ENCODE measurements around the gene OR10H4. TPM values are rescaled to one million over a fixed set of nuclear protein-coding genes. Genes with fewer than 3 reads are reported as not detected.

OR10H4 gene
- total RNA-seq, 1 experiment from 2014 or later: not detected

DNA sequence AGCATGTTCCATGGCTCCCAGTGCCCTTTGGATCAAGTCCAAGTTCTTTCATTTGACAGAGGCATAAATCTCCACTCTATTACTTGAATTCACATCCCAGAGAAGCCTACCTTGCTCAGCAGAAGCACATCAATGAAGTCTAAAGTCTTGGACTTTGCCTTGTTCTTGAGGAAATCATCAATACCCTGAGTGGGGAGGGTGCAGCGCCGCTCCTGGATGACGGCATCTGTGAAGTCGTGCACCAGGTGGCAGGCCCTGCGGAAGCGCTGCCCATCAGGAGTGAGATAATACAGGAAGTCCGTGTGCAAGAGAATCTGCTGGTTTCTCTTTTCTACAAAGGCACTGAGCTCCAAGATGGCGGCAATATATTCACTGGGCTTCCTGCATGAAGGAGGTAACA is 25.1 kb upstream of the OR10H4 start:
- H3K4me3 Mint-ChIP-seq: no peak overlapping the region
- H3K36me3 Mint-ChIP-seq: peaks cover 42% of the 10 kb centered on the region
- CTCF ChIA-PET: interaction anchor here (0.6 kb wide), 1 partner anchor 150 kb away, joined by 5 read pairs; no protein-coding TSS in a partner anchor
- TF ChIP-seq, protein P1, sequence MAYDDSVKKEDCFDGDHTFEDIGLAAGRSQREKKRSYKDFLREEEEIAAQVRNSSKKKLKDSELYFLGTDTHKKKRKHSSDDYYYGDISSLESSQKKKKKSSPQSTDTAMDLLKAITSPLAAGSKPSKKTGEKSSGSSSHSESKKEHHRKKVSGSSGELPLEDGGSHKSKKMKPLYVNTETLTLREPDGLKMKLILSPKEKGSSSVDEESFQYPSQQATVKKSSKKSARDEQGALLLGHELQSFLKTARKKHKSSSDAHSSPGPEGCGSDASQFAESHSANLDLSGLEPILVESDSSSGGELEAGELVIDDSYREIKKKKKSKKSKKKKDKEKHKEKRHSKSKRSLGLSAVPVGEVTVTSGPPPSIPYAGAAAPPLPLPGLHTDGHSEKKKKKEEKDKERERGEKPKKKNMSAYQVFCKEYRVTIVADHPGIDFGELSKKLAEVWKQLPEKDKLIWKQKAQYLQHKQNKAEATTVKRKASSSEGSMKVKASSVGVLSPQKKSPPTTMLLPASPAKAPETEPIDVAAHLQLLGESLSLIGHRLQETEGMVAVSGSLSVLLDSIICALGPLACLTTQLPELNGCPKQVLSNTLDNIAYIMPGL (CRISPR knock-in tag; IDR thresholded peaks at IDR 0.05): no peak
- TF ChIP-seq, protein P2, sequence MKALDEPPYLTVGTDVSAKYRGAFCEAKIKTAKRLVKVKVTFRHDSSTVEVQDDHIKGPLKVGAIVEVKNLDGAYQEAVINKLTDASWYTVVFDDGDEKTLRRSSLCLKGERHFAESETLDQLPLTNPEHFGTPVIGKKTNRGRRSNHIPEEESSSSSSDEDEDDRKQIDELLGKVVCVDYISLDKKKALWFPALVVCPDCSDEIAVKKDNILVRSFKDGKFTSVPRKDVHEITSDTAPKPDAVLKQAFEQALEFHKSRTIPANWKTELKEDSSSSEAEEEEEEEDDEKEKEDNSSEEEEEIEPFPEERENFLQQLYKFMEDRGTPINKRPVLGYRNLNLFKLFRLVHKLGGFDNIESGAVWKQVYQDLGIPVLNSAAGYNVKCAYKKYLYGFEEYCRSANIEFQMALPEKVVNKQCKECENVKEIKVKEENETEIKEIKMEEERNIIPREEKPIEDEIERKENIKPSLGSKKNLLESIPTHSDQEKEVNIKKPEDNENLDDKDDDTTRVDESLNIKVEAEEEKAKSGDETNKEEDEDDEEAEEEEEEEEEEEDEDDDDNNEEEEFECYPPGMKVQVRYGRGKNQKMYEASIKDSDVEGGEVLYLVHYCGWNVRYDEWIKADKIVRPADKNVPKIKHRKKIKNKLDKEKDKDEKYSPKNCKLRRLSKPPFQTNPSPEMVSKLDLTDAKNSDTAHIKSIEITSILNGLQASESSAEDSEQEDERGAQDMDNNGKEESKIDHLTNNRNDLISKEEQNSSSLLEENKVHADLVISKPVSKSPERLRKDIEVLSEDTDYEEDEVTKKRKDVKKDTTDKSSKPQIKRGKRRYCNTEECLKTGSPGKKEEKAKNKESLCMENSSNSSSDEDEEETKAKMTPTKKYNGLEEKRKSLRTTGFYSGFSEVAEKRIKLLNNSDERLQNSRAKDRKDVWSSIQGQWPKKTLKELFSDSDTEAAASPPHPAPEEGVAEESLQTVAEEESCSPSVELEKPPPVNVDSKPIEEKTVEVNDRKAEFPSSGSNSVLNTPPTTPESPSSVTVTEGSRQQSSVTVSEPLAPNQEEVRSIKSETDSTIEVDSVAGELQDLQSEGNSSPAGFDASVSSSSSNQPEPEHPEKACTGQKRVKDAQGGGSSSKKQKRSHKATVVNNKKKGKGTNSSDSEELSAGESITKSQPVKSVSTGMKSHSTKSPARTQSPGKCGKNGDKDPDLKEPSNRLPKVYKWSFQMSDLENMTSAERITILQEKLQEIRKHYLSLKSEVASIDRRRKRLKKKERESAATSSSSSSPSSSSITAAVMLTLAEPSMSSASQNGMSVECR (CRISPR knock-in tag; IDR thresholded peaks at IDR 0.05; ENCODE audit: borderline replicate concordance): no peak
- TF ChIP-seq, protein P3, sequence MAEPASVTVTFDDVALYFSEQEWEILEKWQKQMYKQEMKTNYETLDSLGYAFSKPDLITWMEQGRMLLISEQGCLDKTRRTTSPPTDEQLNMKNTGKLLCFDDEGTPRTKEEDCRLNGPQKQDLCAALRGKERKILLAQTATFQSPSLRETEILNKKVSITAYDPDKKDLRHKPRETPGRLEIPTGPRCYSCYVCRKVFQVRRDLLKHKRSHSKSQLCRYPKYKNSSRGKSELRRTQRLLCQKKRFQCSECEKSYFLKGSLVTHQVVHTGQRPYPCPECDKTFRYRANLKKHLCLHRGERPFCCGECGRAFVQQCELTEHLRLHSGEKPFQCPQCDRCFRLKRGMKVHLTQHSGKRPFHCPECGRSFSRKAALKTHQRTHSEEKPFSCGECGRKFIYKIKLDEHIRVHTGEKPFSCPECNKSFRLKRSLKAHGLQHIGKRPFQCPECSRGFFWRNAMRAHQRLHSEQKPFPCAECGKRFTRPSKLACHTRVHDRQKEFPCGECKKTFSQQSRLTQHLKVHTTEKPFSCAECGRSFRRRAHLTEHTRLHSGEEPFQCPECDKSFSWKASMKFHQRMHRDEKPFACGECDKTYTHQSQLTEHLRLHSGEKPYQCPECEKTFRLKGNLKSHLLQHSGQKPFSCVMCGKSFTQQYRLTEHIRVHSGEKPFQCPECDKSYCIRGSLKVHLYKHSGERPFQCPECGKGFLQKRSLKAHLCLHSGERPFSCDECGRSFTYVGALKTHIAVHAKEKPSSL (CRISPR knock-in tag; conservative IDR thresholded peaks at IDR 0.05): no peak
- TF ChIP-seq, protein P4, sequence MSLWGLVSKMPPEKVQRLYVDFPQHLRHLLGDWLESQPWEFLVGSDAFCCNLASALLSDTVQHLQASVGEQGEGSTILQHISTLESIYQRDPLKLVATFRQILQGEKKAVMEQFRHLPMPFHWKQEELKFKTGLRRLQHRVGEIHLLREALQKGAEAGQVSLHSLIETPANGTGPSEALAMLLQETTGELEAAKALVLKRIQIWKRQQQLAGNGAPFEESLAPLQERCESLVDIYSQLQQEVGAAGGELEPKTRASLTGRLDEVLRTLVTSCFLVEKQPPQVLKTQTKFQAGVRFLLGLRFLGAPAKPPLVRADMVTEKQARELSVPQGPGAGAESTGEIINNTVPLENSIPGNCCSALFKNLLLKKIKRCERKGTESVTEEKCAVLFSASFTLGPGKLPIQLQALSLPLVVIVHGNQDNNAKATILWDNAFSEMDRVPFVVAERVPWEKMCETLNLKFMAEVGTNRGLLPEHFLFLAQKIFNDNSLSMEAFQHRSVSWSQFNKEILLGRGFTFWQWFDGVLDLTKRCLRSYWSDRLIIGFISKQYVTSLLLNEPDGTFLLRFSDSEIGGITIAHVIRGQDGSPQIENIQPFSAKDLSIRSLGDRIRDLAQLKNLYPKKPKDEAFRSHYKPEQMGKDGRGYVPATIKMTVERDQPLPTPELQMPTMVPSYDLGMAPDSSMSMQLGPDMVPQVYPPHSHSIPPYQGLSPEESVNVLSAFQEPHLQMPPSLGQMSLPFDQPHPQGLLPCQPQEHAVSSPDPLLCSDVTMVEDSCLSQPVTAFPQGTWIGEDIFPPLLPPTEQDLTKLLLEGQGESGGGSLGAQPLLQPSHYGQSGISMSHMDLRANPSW (CRISPR knock-in tag; conservative IDR thresholded peaks at IDR 0.05; ENCODE audit: low read depth): no peak
- no peak for TF ChIP-seq GABPB1 (CRISPR knock-in tag; IDR thresholded peaks at IDR 0.05)
- TF ChIP-seq, protein P5, sequence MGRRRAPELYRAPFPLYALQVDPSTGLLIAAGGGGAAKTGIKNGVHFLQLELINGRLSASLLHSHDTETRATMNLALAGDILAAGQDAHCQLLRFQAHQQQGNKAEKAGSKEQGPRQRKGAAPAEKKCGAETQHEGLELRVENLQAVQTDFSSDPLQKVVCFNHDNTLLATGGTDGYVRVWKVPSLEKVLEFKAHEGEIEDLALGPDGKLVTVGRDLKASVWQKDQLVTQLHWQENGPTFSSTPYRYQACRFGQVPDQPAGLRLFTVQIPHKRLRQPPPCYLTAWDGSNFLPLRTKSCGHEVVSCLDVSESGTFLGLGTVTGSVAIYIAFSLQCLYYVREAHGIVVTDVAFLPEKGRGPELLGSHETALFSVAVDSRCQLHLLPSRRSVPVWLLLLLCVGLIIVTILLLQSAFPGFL (CRISPR knock-in tag; IDR thresholded peaks at IDR 0.05; ENCODE audit: borderline replicate concordance): no peak
- TF ChIP-seq, protein P6, sequence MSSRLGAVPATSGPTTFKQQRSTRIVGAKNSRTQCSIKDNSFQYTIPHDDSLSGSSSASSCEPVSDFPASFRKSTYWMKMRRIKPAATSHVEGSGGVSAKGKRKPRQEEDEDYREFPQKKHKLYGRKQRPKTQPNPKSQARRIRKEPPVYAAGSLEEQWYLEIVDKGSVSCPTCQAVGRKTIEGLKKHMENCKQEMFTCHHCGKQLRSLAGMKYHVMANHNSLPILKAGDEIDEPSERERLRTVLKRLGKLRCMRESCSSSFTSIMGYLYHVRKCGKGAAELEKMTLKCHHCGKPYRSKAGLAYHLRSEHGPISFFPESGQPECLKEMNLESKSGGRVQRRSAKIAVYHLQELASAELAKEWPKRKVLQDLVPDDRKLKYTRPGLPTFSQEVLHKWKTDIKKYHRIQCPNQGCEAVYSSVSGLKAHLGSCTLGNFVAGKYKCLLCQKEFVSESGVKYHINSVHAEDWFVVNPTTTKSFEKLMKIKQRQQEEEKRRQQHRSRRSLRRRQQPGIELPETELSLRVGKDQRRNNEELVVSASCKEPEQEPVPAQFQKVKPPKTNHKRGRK (CRISPR knock-in tag; IDR thresholded peaks at IDR 0.05; ENCODE audit: borderline replicate concordance): no peak
- TF ChIP-seq ZBTB21 (CRISPR knock-in tag; IDR thresholded peaks at IDR 0.05; ENCODE audit: borderline replicate concordance): no peak
- TF ChIP-seq ZNF232 (CRISPR knock-in tag; IDR thresholded peaks at IDR 0.05): no peak
- no peak for TF ChIP-seq EMX1 (CRISPR knock-in tag; IDR thresholded peaks at IDR 0.05)
- TF ChIP-seq FOXK1 (CRISPR knock-in tag; IDR thresholded peaks at IDR 0.05): no peak
- TF ChIP-seq, protein P7, sequence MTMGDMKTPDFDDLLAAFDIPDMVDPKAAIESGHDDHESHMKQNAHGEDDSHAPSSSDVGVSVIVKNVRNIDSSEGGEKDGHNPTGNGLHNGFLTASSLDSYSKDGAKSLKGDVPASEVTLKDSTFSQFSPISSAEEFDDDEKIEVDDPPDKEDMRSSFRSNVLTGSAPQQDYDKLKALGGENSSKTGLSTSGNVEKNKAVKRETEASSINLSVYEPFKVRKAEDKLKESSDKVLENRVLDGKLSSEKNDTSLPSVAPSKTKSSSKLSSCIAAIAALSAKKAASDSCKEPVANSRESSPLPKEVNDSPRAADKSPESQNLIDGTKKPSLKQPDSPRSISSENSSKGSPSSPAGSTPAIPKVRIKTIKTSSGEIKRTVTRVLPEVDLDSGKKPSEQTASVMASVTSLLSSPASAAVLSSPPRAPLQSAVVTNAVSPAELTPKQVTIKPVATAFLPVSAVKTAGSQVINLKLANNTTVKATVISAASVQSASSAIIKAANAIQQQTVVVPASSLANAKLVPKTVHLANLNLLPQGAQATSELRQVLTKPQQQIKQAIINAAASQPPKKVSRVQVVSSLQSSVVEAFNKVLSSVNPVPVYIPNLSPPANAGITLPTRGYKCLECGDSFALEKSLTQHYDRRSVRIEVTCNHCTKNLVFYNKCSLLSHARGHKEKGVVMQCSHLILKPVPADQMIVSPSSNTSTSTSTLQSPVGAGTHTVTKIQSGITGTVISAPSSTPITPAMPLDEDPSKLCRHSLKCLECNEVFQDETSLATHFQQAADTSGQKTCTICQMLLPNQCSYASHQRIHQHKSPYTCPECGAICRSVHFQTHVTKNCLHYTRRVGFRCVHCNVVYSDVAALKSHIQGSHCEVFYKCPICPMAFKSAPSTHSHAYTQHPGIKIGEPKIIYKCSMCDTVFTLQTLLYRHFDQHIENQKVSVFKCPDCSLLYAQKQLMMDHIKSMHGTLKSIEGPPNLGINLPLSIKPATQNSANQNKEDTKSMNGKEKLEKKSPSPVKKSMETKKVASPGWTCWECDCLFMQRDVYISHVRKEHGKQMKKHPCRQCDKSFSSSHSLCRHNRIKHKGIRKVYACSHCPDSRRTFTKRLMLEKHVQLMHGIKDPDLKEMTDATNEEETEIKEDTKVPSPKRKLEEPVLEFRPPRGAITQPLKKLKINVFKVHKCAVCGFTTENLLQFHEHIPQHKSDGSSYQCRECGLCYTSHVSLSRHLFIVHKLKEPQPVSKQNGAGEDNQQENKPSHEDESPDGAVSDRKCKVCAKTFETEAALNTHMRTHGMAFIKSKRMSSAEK (CRISPR knock-in tag; IDR thresholded peaks at IDR 0.05; ENCODE audit: borderline replicate concordance): no peak
- TF ChIP-seq GRHL2 (CRISPR knock-in tag; IDR thresholded peaks at IDR 0.05; ENCODE audit: insufficient replicate concordance, severe bottlenecking): no peak
- TF ChIP-seq, protein P8, sequence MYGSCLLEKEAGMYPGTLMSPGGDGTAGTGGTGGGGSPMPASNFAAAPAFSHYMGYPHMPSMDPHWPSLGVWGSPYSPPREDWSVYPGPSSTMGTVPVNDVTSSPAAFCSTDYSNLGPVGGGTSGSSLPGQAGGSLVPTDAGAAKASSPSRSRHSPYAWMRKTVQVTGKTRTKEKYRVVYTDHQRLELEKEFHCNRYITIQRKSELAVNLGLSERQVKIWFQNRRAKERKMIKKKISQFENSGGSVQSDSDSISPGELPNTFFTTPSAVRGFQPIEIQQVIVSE (CRISPR knock-in tag; IDR thresholded peaks at IDR 0.05; ENCODE audit: borderline replicate concordance): no peak
- no peak for TF ChIP-seq RELA (CRISPR knock-in tag; IDR thresholded peaks at IDR 0.05; ENCODE audit: borderline replicate concordance)
- TF ChIP-seq ETV6 (CRISPR knock-in tag; IDR thresholded peaks at IDR 0.05): no peak
- ATAC-seq: no peak
- POLR2A ChIA-PET: no interaction called here
- H3K4me1 Mint-ChIP-seq: no peaks in the 10 kb centered on the region
- H3K9me3 Mint-ChIP-seq: peaks cover 83% of the 10 kb centered on the region
- H3K27ac Mint-ChIP-seq: no peak overlapping the region
- H3K27me3 Mint-ChIP-seq (ENCODE audit: low read depth): peaks cover 59% of the 10 kb centered on the region
- no peak for DNase-seq (ENCODE audit: low spot score)
